NB4 (cell line): ENCODE data around the gene TREM2.

Experiments used
- CTCF ChIP-seq: IDR thresholded peaks from one replicate; pipeline ENCODE4 v1.5.1; 2012; ENCODE audit warnings: low read depth, low read length
- POLR2A ChIP-seq: IDR thresholded peaks from 2 replicates; pipeline ENCODE4 v1.6.1; 2011; ENCODE audit warnings: mild to moderate bottlenecking; ENCODE audit not compliant: insufficient read length; ENCODE audit errors: extremely low read depth

DNA sequence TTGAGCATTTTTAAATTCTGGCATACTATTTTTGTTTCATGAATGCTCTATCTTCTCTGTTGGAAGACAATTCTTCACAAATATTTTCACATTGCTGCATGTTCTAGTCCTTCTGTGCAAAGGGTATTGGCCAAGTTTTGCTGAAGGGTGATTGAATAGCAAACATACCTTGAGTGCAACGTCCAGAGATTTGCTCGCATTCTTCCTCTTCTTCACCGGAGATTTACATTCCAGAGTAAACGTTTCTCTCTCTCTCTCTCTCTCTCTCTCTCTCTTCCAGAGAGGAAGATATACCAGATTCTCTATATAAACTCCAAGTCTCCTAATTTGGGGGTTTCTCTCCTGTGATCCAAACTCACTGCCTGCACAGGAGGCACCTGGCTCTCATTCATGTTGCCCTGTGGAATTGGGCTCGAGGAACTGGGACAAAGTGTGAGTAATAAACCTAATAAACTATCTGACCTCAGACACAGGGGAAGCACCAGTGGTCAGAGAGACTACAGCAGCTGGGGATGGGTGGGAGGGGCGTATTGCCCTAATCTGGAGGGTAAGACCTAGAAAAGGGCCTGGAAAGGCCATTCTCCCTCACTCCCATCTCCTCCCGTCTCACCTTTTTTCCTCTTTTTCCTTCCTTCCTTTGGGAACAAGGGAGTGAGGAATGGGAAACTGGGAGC is 7.6 kb downstream of the TREM2 start:
- TF ChIP-seq CTCF (no peak), POLR2A (no peak)
